WERI-Rb-1 (cell line): ENCODE results near the gene PANK4.
A peak's percentile ranks its signal among the peaks of the same experiment; 100 is the strongest.

Experiments
- DNase-seq: peaks from one replicate; pipeline ENCODE4 v3.0.0-alpha.2; 2020
- H3K27ac ChIP-seq: fragments of 250-450 bp; sonication (Bioruptor Pico); 2 replicates; pipeline ENCODE4 v1.5.1; 2020; ENCODE audit warnings: mild to moderate bottlenecking, moderate library complexity
- H3K27me3 ChIP-seq: fragments of 250-450 bp; sonication (Bioruptor Pico); 2 replicates; pipeline ENCODE4 v1.5.1; 2021; ENCODE audit warnings: mild to moderate bottlenecking, low read depth, moderate library complexity; ENCODE audit not compliant: insufficient read depth, severe bottlenecking
- H3K36me3 ChIP-seq: fragments of 250-450 bp; sonication (Bioruptor Pico); 2 replicates; pipeline ENCODE4 v1.5.1; 2020; ENCODE audit warnings: mild to moderate bottlenecking, moderate library complexity
- H3K4me3 ChIP-seq: 2 replicates; pipeline ENCODE4 v1.5.1; 2011; ENCODE audit warnings: low read depth, mild to moderate bottlenecking, control low read depth, low read length
- H3K9me3 ChIP-seq: fragments of 250-450 bp; sonication (Bioruptor Pico); 2 replicates; pipeline ENCODE4 v1.5.1; 2021; ENCODE audit warnings: mild to moderate bottlenecking, moderate library complexity; ENCODE audit not compliant: severe bottlenecking
- CTCF ChIP-seq: IDR thresholded peaks from 2 replicates; pipeline ENCODE4 v1.5.1; 2011; ENCODE audit warnings: low read depth, mild to moderate bottlenecking, control low read depth, inconsistent platforms, low read length

PANK4 gene

GRCh38 chr1:2472561-2473177, 53.7 kb downstream of the PANK4 start:
- peak overlapping the region; percentile 98 for H3K27ac ChIP-seq
- DNase-seq: no peak
- H3K4me3 ChIP-seq: no peak overlapping the region

GRCh38 chr1:2472109-2472508, 54.3 kb downstream of the PANK4 start:
- Histone ChIP-seq H3K27me3 (no peaks in the 10 kb centered on the region), H3K4me3 (no peak overlapping the region), H3K36me3 (peaks cover 8% of the 10 kb centered on the region), H3K27ac (peak overlapping the region; percentile 98), H3K9me3 (no peaks in the 10 kb centered on the region)
- peak; percentile 88 for DNase-seq
- no peak for TF ChIP-seq CTCF

More at GRCh38 chr1:2472561-2473177, 53.7 kb downstream of the PANK4 start:
- Histone ChIP-seq H3K36me3 (peaks cover 8% of the 10 kb centered on the region), H3K27me3 (no peaks in the 10 kb centered on the region), H3K9me3 (no peaks in the 10 kb centered on the region)
- no peak for TF ChIP-seq CTCF

- Histone ChIP-seq H3K9me3 (no peaks in the 10 kb centered on the region), H3K27ac (peak overlapping the region; percentile 98), H3K36me3 (peaks cover 8% of the 10 kb centered on the region), H3K4me3 (no peak overlapping the region), H3K27me3 (no peaks in the 10 kb centered on the region)
- peak; percentile 54 for DNase-seq
- no peak for TF ChIP-seq CTCF
Measured at GRCh38 chr1:2471587-2472001, 54.8 kb downstream of the PANK4 start.

GRCh38 chr1:2471159-2471471, 55.3 kb downstream of the PANK4 start:
- H3K27ac ChIP-seq: peak overlapping the region; percentile 98
- peaks cover 8% of the 10 kb centered on the region for H3K36me3 ChIP-seq
- no peaks in the 10 kb centered on the region for H3K27me3 ChIP-seq
- no peak overlapping the region for H3K4me3 ChIP-seq
- no peak for TF ChIP-seq CTCF
- no peak for DNase-seq
- no peaks in the 10 kb centered on the region for H3K9me3 ChIP-seq

- H3K9me3 ChIP-seq: no peaks in the 10 kb centered on the region
- peak overlapping the region; percentile 98 for H3K27ac ChIP-seq
- peak; percentile 84 for DNase-seq
- no peak for TF ChIP-seq CTCF
- peaks cover 8% of the 10 kb centered on the region for H3K36me3 ChIP-seq
- H3K27me3 ChIP-seq: no peaks in the 10 kb centered on the region
- H3K4me3 ChIP-seq: no peak overlapping the region
Measured at GRCh38 chr1:2470290-2471158, 55.9 kb downstream of the PANK4 start.
